SU-DHL-6 (cell line): ENCODE measurements around the gene SCG5.

Experiments
- H2AFZ ChIP-seq: fragments of 200-600 bp; sonication (generic); 2 replicates; pipeline ENCODE4 v1.6.1; 2014; ENCODE audit warnings: low read depth, mild to moderate bottlenecking, moderate library complexity, mixed read lengths, antibody characterized with exemption, low read length; ENCODE audit not compliant: severe bottlenecking
- H3F3A ChIP-seq: fragments of 200-600 bp; shearing (Covaris generic); 2 replicates; pipeline ENCODE4 v1.6.0; 2016; ENCODE audit warnings: antibody characterized with exemption, mild to moderate bottlenecking; ENCODE audit not compliant: insufficient read depth
- H3K27ac ChIP-seq: fragments of 200-600 bp; sonication (generic); 2 replicates; pipeline ENCODE4 v1.5.1; 2016; ENCODE audit warnings: low read depth, mild to moderate bottlenecking, low read length, moderate library complexity, mixed read lengths
- H3K27me3 ChIP-seq: fragments of 200-600 bp; sonication (generic), shearing (Covaris generic); 2 replicates; pipeline ENCODE4 v1.6.0; 2014; ENCODE audit warnings: mild to moderate bottlenecking, low read length
- H3K36me3 ChIP-seq: fragments of 200-600 bp; sonication (generic); 2 replicates; pipeline ENCODE4 v1.6.1; 2014; ENCODE audit warnings: mild to moderate bottlenecking, low read length, mixed read lengths
- H3K4me2 ChIP-seq: fragments of 300-600, 200-600 bp; shearing (Covaris generic), sonication (generic); 2 replicates; pipeline ENCODE4 v1.6.0; 2014; ENCODE audit warnings: low read length, low read depth, mild to moderate bottlenecking; ENCODE audit not compliant: poor library complexity, severe bottlenecking
- H3K4me3 ChIP-seq: fragments of 200-600 bp; sonication (generic); 2 replicates; pipeline ENCODE4 v1.5.1; 2014; ENCODE audit warnings: antibody characterized with exemption, low read length, mild to moderate bottlenecking, mixed read lengths; ENCODE audit not compliant: insufficient read depth, poor library complexity, severe bottlenecking
- H3K79me2 ChIP-seq: fragments of 200-600 bp; sonication (generic); 2 replicates; pipeline ENCODE4 v1.6.1; 2014; ENCODE audit warnings: mild to moderate bottlenecking, low read length, moderate library complexity; ENCODE audit not compliant: insufficient read depth
- H3K9ac ChIP-seq: fragments of 200-600 bp; sonication (generic); 2 replicates; pipeline ENCODE4 v1.7.0; 2014; ENCODE audit warnings: mild to moderate bottlenecking, low read length
- H3K9me2 ChIP-seq: fragments of 200-600 bp; sonication (generic); replicated peaks from 2 replicates; pipeline ENCODE4 v1.6.1; 2014; ENCODE audit warnings: low read length; ENCODE audit not compliant: insufficient read depth
- H3K9me3 ChIP-seq: fragments of 200-600 bp; sonication (generic); 2 replicates; pipeline ENCODE4 v1.6.1; 2014; ENCODE audit warnings: low read length, mixed read lengths; ENCODE audit not compliant: insufficient read depth
- H4K20me1 ChIP-seq: fragments of 200-600 bp; sonication (generic); 2 replicates; pipeline ENCODE4 v1.6.1; 2014; ENCODE audit warnings: low read depth, mild to moderate bottlenecking, antibody characterized with exemption, low read length, moderate library complexity, mixed read lengths
- CTCF ChIP-seq: fragments of 200-600 bp; sonication (generic); IDR thresholded peaks from one replicate; pipeline ENCODE4 v1.5.1; 2017; ENCODE audit warnings: antibody characterized with exemption, mild to moderate bottlenecking, low read length, moderate library complexity; ENCODE audit not compliant: insufficient read depth, poor library complexity, severe bottlenecking
- EZH2phosphoT487 ChIP-seq: fragments of 200-600 bp; sonication (generic), shearing (Covaris generic); conservative IDR thresholded peaks from 2 replicates; pipeline ENCODE4 v1.6.1; 2018; ENCODE audit warnings: mild to moderate bottlenecking, antibody characterized with exemption, low read length, moderate library complexity, mixed read lengths

SCG5 gene

GRCh38 chr15:32743411-32744140 lies 102.1 kb downstream of the SCG5 start:
- no peaks in the 10 kb centered on the region for H3K27me3 ChIP-seq
- H3K4me3 ChIP-seq = no peak overlapping the region
- TF ChIP-seq EZH2phosphoT487 (no peak), CTCF (no peak)
- no peak overlapping the region for H3K27ac ChIP-seq
- H3K36me3 ChIP-seq = no peaks in the 10 kb centered on the region
- no peaks in the 10 kb centered on the region for H3K9me3 ChIP-seq
- H3K79me2 ChIP-seq = no peaks in the 10 kb centered on the region
- H3K9me2 ChIP-seq = 0 out of 2 replicates have a peak, but pooled peaks cover 4% of the 10 kb centered on the region
- no peaks in the 10 kb centered on the region for H3F3A ChIP-seq
- H3K4me2 ChIP-seq = no peak overlapping the region
- no peaks in the 10 kb centered on the region for H4K20me1 ChIP-seq
- H3K9ac ChIP-seq = no peak overlapping the region
- no peak overlapping the region for H2AFZ ChIP-seq

GRCh38 chr15:32746116-32746857 lies 104.8 kb downstream of the SCG5 start:
- Histone ChIP-seq H3K4me2 (no peak overlapping the region), H3K4me3 (no peak overlapping the region), H2AFZ (no peak overlapping the region), H3F3A (no peaks in the 10 kb centered on the region), H3K27me3 (no peaks in the 10 kb centered on the region), H3K9me3 (no peaks in the 10 kb centered on the region), H3K9ac (no peak overlapping the region), H3K79me2 (no peaks in the 10 kb centered on the region), H3K36me3 (no peaks in the 10 kb centered on the region), H4K20me1 (no peaks in the 10 kb centered on the region), H3K9me2 (no peaks in the 10 kb centered on the region), H3K27ac (no peak overlapping the region)
- TF ChIP-seq CTCF = no peak
- no peak for TF ChIP-seq EZH2phosphoT487
